HG02642 (cell line): ENCODE data around the gene SSUH2.

Source experiments
- ATAC-seq: cut with Tn5 transposase; IDR thresholded peaks from one replicate; pipeline ENCODE4 v1.9.1; 2021; ENCODE audit warnings: mild to moderate bottlenecking; ENCODE audit not compliant: unreplicated experiment, poor library complexity

Gene SSUH2

DNA sequence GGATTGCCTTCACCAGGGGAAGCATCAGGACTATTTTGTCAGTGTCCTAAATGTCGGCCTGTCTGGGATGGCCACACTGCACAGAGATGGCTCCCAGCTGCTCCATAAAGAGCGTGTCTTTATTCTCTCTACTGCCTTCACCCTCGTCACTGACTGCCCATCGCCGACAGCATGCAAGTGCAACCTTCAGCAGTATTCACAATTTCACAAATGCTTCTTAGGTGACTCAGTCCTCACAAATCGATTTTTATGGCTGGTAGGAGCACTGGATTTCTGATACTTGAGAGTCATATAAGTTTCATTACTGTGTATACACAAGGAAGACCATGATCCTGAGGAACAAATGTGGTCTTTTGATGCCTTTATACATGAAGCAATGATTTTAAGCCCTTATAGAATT is 1.1 kb upstream of the SSUH2 start:
- no peak for ATAC-seq

DNA sequence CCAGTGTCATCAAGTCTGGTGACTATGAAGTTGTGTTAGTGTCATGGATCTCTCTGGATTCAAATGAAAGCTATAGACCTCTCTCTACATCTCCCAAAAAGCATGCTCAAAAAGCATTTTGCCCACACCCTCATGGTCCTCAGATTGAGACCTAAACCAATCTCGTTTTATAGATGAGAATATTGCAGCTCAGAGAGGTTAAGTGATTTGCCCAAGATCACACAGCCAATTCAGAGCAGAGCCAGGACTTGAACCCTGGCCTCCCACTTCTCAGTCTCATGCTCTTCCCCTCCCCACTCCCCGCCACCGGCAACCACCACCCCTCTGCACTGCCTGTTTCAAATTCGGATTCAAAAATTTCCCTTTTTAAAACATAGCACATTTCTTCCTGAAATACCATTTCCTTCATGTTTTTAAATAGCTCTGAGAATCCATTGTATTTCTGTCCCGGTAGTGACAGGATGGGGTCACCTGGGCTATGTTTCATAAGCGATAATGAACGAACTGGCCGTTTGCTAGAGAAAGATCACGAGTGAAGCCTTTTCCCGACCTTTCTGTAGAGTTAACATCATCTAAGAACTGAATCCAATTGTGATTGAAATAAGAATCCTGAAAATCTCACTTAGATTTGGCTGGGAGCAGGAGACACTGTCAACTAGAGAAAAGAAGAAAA is 769 bp downstream of the SSUH2 start:
- no peak for ATAC-seq

DNA sequence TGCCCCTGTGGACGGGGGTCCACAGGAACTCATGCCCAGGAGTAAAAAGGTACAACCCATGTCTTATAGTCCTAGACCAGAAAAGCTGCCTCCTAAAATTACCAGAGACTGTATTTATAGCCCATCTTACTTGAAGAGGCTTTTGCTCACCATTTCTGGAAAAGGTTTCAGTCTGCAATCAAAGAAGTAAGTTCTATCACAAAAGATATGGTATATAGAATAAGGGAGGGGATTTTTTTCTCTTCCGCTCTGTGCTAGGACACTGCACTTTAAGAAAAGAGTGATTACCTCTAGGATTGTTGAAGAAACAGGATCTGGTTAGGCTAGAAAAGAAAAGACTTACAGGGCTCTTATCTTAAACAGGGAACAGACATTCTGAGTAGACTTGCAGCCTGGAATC is 2.6 kb downstream of the SSUH2 start:
- ATAC-seq, result no peak

DNA sequence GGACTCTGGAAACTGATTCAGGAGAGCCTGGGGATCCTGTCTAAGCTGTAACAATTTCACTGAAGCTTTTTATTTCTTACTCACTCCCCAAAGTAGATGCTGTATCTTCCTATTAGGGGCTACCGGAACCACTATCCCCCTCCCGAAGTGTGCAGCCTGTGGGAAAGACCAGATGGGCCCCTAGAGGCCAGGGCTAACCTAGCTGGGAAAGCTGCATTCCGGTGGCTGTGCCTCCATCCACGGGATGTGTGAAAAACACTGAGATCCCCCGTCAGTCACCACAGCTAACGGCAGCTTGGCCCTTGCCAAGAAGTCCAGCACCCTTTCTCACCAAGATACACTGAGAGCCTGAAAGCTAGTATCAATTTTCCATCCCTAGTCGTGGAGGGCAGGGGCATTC is 3.1 kb downstream of the SSUH2 start:
- ATAC-seq, result no peak

DNA sequence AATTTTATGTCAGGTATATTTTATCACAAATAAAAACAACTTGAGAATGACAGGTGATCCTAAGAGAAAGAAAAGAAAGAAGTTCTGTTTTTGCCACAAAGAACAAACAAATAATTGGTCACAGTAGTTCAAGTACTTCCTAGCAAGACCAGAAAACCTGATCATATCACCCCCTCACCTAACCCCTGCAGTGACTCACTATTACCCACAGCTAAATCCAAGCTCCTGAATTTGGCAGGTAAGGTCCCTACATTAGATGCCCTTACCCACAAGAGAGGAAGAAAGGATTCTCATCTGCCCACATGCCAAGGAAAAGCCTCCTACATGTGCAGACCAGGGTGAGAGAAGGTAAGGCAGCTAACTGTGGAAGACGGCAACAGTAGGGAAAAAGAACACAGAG is 4.4 kb downstream of the SSUH2 start:
- ATAC-seq, result no peak

DNA sequence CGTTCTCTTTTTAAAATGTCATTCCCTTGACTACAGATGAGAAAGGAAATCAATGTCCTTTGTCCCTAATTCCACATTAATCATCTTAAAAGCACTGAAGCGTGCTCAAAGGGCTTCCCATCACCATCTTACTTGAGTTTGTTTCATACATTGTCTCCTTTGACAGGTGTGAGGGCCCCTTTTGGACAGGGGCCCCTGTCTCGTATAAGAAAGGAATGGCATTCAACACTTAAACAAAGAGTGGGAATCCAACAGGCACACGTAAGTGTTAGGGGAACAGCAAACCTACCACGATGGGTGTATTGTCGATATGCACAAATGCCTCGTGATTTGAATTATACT is 5.0 kb downstream of the SSUH2 start:
- no peak for ATAC-seq

DNA sequence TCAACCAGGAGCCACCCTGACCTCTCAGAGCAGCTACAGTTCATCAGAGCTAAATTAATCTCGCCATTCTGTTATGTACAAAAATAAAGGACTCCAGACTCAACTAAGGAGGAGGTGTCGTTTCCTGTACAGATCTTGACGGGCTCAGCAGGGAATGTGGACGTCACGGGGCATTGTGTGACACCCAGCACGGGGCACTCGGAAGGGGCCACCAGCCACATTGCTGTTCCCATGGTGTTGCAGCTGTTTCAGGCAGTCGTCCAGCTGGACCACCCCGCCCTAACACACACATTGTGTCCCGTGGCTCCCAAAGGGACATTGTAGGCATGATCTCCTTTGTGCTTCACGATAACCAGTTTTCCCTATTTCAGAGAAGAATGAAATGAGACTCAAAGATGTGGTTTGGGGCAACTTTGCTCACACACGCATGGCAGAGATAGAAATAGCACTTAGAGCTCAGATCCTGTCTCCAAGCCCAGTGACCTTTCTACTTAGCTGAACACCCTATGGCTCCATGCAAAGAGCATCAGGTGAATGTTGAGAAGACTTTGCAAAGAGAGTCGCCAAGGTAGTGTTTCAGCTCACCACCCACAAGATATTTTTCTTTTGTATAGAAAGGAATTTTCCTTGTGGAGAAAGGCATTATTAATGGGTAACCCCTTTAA is 5.5 kb downstream of the SSUH2 start:
- ATAC-seq, result no peak

DNA sequence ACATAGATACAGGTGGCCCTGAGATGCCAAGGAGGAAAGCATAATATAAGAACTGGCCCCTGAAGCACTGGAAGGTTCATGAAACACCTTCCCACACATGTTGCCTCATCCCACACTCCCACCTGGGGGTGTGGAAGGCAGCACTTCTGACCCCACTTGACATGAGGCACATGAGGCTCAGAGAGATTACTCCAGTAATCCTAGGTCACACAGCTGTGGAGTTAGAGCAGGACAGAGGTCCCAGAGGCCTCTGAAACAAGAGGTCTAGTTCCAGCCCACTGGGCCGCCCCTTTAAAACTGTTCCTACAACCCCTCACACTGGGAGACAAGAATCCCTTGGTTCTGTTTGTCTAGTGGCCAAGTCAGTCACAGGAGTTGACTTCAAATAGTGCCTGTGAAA is 7.2 kb downstream of the SSUH2 start:
- ATAC-seq, result no peak

DNA sequence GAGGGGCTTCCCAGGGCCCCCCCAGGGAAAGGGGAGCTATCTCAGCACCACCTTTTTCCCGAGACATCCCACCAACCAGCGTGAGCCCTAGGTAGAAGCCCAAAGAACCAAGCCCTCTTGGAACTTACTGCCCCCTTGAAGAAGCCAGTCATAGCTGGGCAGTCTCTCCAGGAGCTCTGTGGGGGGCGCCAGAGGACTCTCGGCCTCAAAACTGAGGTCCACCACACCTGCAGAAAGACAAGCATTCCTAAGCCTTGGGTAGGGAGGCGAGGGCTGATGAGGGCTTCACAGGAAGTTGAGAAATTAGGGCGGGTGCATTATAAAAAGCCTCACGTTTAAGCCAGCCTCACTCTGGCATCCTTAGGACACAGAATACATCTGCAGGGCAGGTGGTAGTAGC is 9.0 kb downstream of the SSUH2 start:
- no peak for ATAC-seq

DNA sequence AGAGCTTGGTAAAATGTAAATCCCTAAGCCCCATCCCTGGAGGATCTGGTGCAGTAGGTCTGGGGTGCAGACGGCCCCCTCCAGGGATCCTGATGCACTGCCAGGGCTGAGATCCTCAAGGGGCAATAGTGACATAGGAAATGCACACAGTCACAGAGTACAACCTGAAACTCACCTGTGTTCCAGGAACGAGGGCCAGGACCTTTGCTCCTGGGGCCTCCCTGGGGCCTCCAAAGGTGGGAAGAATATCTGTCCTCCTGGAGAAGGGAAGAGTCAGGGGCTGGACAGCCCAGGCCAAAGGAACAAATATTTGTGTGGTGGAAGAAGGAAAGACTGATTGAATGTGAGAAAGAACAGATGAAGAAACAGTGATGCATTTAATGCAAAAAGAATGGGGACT is 9.5 kb downstream of the SSUH2 start:
- no peak for ATAC-seq

DNA sequence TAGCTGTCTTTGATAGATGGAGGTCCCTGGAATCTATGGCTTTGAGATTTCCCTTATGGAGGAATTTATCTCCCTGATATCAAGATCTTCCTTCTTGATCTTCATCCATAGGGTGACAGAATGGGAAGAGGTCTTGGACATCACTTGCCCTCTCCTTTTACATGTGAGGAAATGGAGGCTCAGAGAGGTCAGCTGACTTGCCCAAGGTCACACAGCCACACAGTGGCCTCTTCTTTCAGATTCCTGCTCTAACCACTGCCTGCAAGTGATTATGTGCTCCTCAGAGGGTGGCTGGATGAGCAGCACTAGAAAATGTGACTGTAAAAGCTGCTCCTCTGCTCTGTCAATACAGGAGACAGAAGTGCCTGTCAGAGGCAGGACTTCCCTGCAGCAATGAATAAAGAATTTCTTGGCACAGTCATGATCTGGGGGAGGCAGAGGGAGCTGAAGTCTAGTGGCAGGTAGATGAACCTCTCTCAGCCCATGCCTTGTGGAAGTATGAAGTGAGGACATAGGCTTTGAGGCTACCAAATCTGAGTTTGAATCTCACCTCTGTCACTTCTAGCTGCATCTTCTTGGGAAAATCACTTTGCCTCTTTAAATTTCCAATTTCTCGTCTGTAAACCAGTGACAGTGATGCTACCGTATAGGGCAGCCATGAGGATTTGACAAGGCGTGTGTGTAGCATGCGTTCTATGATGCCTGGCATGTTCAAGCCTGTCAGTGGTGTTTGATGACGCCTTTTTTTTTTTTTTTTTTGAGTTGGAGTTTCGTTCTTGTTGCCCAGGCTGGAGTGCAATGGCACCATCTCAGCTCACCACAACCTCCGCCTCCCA is 12.0 kb downstream of the SSUH2 start:
- no peak for ATAC-seq

DNA sequence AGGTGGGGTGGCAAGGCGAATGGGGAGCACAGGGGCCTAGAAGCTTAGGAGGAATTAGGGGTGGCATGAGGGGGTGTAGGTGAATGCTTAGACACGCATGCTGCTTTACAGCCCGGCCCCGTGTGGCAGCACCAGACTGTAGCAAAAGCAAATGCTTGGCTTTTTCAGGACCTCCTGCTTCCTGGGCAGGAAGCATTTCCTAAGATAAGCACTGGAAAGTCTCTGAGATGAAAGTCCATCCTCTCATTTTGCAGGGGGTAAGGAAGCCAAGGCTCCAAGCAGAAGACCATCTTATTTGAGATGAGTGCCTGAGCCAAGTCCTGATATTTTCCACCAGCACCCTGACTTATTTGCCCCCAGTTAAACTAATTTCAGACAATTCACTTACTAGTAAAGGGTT is 12.9 kb downstream of the SSUH2 start:
- no peak for ATAC-seq

DNA sequence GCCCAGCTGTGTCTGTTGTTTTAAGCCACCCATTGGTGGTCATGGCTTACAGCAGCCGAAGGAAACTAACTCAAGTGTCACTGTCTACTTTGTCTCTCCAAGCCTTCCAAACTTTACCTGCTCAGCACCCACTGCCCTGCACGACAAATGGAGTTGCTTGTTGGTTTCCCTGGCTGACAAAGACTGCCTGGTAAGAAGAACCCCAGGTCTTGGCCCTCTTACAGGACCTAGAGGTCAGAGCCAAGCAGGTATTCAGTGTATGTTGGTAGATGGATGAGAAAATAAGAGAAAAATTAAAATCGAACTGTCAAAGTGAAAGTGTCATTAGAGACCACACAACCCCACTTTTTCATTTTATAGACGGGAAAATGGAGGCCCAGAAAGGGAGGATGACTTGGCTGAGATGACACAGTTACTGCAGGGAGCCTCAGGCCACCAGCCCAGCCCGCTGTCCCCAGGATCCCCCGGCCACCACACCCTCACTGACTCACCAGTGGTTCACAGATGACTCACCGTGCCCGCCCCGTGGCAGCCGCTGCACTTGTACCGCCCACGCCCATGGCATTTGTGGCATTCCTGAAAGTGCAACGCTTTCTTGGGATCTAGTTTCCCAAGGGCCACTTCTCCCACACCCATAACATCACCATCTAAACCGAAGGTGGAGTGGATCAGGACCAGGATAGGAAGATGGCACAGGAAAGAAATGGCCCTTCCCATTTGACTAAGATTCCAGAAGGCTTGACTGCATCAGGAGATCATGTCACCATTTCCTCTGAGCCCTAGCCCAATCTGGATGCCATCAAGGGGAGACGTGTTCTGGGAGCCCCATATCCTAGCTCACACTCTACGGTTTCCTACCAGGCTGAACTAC is 15.2 kb downstream of the SSUH2 start:
- ATAC-seq, result peak; percentile 78

DNA sequence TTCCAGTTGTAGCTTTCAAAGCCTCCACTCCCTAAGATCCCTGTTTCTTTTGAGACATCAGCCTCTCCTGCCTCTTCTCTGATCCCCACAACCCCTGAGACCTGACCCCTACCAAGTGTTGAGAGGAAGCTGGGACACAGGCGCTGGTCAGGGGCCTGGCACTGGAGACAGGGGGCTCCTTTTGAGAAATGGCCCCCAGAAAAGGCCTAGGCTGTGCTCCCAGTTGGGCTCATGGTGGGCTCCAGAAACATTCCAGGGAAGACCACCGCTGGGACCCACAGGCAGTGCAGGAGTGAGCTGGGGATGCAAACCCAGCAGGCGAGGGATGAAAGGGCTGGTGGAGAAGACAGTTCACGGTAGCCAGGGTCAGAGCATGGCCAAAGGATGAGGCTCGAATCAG is 16.6 kb downstream of the SSUH2 start:
- no peak for ATAC-seq

DNA sequence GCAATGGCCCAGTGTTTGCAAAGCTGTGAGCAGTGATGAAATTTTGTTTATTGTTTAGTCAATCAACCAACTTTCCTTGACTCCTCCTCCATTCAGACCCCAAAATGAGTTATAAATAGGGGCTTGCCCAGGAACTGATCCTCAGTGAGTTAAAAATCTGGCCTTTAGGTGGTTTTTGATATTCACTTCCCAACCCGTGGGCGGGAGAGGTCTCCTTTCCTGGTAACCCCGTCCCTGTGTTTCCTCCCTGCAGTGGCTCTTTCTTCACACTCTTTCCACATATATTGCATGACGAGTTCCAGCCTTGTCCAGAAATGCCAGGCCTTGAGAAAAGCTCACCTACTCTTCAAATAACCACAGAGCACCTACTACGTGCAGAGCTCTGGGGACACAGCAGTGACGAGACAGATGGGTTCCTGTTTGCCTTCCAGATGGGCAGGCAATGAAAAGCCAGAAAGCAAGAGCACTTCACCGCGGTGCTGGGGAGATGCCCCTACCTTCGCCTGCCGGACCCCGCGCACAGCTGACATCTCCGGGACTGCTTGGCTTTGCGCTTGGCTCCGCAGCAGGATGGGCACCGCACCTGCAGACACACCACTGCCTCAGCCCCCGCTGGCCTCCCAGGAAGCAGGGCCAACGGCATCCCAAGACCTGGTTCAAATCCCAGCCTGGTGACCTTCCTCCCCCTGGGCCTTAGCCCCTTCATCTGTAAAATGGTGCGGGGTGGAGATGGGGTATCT is 17.2 kb downstream of the SSUH2 start:
- ATAC-seq, result no peak

DNA sequence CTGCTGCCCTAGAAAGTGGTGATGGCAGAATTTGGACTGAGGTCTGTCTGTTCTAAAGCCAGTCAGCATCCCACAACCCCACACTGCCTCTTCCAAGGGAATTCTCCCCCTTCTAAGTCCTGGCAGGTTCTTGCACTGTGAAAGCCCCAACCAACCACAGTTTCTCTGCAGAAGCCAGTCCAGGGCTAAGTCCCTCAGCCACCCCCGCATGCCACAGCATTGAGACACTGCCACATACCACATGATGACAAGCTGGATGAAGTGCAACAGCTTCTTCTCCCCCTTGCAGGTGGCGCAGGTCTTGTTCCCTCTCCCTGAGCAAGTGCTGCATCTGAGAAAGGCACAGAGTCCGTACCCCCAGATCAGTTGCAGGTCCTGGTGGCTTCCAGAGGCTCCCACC is 18.6 kb downstream of the SSUH2 start:
- ATAC-seq, result no peak

DNA sequence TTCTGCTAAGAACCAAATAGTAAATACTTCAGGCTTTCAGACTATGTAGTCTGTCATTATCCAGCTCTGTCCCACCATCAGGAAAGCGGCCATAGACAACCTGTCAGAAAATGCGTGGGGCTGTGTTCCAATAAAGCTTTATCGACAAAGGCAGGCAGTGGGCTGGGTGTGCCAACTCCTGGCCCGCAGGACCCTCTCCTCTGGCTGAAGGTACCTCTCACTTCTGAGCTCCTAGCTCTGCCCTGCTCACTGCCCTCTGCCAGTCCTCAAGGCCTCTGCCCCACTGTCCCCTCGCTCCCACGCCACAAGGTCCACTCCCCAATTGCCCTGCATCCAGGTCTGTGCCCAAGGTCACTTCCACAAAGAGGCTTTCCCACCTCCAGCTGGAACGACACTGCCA is 20.0 kb downstream of the SSUH2 start:
- ATAC-seq, result no peak

DNA sequence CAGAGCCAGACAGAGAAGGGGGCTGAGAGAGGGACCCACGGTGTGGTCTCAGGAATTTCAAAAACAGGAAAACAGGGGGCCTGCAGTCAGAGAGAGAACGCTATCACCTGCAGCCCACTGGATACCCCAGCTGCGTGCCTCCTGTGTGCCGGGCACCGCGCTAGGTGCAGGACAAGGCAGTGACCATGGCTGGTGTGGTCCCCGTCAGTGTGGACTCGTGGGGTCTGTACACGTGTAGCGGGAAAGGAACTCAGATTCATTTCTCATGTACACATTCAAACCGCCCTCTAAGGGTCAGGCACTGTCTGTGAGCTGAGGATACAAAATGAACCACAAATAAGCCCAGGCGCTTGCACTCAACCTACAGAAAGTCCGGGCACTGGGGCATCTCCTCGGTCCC is 20.9 kb downstream of the SSUH2 start:
- ATAC-seq, result no peak

DNA sequence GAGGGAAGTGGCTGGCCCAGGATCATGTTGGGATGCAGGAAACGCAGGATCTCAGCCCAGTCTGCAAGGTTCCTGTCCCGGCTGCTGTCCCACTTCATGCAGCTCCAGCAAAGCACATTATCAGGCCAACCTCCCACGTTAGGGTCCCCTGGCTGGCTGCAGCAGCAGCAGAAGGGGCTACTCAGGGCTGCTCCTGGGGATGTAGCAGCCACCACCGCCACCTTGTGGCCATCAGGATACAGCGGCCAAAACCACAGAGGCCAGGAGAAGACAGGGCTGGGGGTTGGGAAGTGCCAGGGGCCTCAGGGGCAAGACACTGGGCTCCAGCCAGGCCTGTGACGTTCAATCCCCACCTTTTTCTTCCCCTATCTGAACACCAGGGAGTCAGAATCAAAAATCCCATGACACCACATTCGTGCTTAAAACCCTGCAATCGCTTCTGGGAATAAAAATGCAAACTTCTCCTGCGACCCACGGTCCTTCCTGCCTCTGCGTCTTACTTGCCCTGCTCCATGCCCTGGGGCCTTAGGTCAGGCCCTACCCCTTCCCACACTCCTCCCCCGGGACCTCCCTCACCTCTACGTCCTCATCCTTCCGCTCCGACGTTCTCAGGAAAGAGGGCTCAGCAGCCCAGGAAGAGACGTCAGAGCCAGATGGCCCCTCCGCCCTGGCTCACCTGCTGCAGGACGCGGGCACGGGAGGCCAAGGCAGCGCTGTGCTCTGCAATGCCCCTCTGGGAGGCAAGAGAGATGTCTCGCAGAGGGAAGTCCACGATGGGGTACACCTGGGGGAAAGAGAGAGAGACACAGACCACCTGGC is 21.5 kb downstream of the SSUH2 start:
- ATAC-seq, result peak; percentile 91
